Ishikawa (cell line): ENCODE data around the gene P3R3URF.

Experiments used
- CEBPB ChIP-seq: IDR thresholded peaks from 2 replicates; pipeline ENCODE4 v1.6.1; 2012
- EGR1 ChIP-seq: IDR thresholded peaks from 2 replicates; pipeline ENCODE4 v1.6.1; 2012
- EP300 ChIP-seq: IDR thresholded peaks from 2 replicates; pipeline ENCODE4 v1.6.1; 2012; ENCODE audit warnings: borderline replicate concordance
- FOXM1 ChIP-seq: IDR thresholded peaks from 2 replicates; pipeline ENCODE4 v1.6.1; 2012; ENCODE audit warnings: low read depth, borderline replicate concordance
- MAX ChIP-seq: IDR thresholded peaks from 2 replicates; pipeline ENCODE4 v1.6.1; 2012
- NFIC ChIP-seq: IDR thresholded peaks from 2 replicates; pipeline ENCODE4 v1.6.1; 2012
- RAD21 ChIP-seq: IDR thresholded peaks from 2 replicates; pipeline ENCODE4 v1.6.1; 2012; ENCODE audit warnings: low read depth
- REST ChIP-seq: IDR thresholded peaks from 2 replicates; pipeline ENCODE4 v1.6.1; 2012; ENCODE audit warnings: low read depth, mild to moderate bottlenecking
- TAF1 ChIP-seq: IDR thresholded peaks from 2 replicates; pipeline ENCODE4 v1.6.1; 2012; ENCODE audit warnings: low read depth, mild to moderate bottlenecking
- TCF12 ChIP-seq: IDR thresholded peaks from 2 replicates; pipeline ENCODE4 v1.6.1; 2012; ENCODE audit warnings: low read depth
- TEAD4 ChIP-seq: IDR thresholded peaks from 2 replicates; pipeline ENCODE4 v1.6.1; 2012
- USF1 ChIP-seq: IDR thresholded peaks from 2 replicates; pipeline ENCODE4 v1.6.1; 2012
- YY1 ChIP-seq: IDR thresholded peaks from 2 replicates; pipeline ENCODE4 v1.6.1; 2012; ENCODE audit warnings: low read depth
- ZBTB7A ChIP-seq: IDR thresholded peaks from 2 replicates; pipeline ENCODE4 v1.6.1; 2012; ENCODE audit warnings: low read depth

GRCh38 chr1:46150085-46150484, 26.2 kb downstream of the P3R3URF start:
- TF ChIP-seq TAF1 (no peak), RAD21 (no peak), REST (no peak), EP300 (no peak), MAX (no peak), ZBTB7A (no peak), NFIC (no peak), EGR1 (no peak), TCF12 (no peak), USF1 (no peak), FOXM1 (no peak), TEAD4 (no peak), CEBPB (no peak), YY1 (no peak)
